Ovary (tissue), 9 donors: ENCODE measurements around the gene RMI2. TPM values are rescaled to one million over a fixed set of nuclear protein-coding genes. Genes with fewer than 3 reads are reported as not detected.

Source experiments
- DNase-seq, 5 donors: peaks; one replicate each; pipeline ENCODE4 v3.0.0-alpha.2; 2019 to 2020
- H3K27ac ChIP-seq, 2 donors: fragments of 200-600 bp; one replicate each; pipeline versions ENCODE4 v1.5.1 to v1.8.0; 2019 to 2022
- H3K27me3 ChIP-seq: fragments of 200-600 bp; one replicate; pipeline ENCODE4 v1.8.0; 2022
- H3K36me3 ChIP-seq: fragments of 200-600 bp; sonication (generic); one replicate; pipeline ENCODE4 v1.5.1; 2019
- H3K4me1 ChIP-seq: one replicate; pipeline ENCODE4 v1.8.1; 2013; ENCODE audit warnings: mild to moderate bottlenecking, moderate library complexity; ENCODE audit not compliant: insufficient read depth
- H3K4me3 ChIP-seq: fragments of 200-600 bp; sonication (generic); one replicate; pipeline ENCODE4 v1.5.1; 2017
- H3K9me3 ChIP-seq, 2 donors: fragments of 200-600 bp in 1 of 2; sonication (generic) in 1 of 2; one replicate each; pipeline versions ENCODE4 v1.5.1 to v1.8.1; 2013 to 2019; ENCODE audit warnings: mild to moderate bottlenecking in 1 of 2, moderate library complexity in 1 of 2
- EP300 ChIP-seq: sonication (generic); formaldehyde crosslinking; IDR thresholded peaks from one replicate; pipeline ENCODE4 v1.6.1; 2017; ENCODE audit warnings: antibody characterized with exemption
- POLR2A ChIP-seq: fragments of 450-650 bp; IDR thresholded peaks from one replicate; pipeline ENCODE4 v1.6.1; 2017; ENCODE audit warnings: antibody characterized with exemption, mild to moderate bottlenecking, moderate library complexity
- WGBS, 3 donors: extraction: QIAGEN DNeasy Blood & Tissue Kit in 1 of 3; methylation state at CpG; one replicate each; pipeline versions ENCODE4 v1.1.5 to v1.1.7; 2013 to 2017; 5-methylcytosine and 5-hydroxymethylcytosine counted together
- intact Hi-C, 4 donors: fragments of 100-400 bp; cut with DNase I; formaldehyde crosslinking; loops; one replicate each; pipeline versions ENCODE4 v1.11.0 to v1.15.1; 2022 to 2023
- polyA plus RNA-seq, 2 donors: library from polyadenylated mRNA; stranded (reverse); fragments of 200-250 nt in 1 of 2; fragments of 350-450 nt in 1 of 2; fragmentation: Illumina TruSeq in 1 of 2; extraction: RNeasy Lipid Tissue Mini Kit (QIAGEN cat#74804) in 1 of 2; gene quantifications; one replicate each; pipeline ENCODE4 v1.2.3, GENCODE V29; 2013 to 2014
- total RNA-seq, 7 donors: library from RNA; depleted of rRNA in 2 of 7; stranded (reverse); fragments of >200 nt in 2 of 7; fragmentation: NEBNext Ultra II Directional in 3 of 7; extraction: Animal tissue kit (Norgen Biotek cat#: 25700) in 3 of 7; gene quantifications; one replicate each; pipeline versions ENCODE4 v1.1.0 to v1.2.4, GENCODE V29; 2016 to 2023
- TF ChIP-seq, protein P1 (sequence below), 3 donors: fragments of 450-650 bp in 2 of 3; fragments of 200-600 bp in 1 of 3; IDR thresholded peaks; one replicate each; pipeline versions ENCODE4 v1.5.1 to v1.8.0; 2016 to 2022; ENCODE audit warnings: antibody characterized with exemption in 3 of 3, mild to moderate bottlenecking in 1 of 3
- donor health status: DM: no; HTN: no; CAD: no; lungs with moderate emphysema.
- donor health status: DM: no; HTN: no; CAD: no.
- donor health status: Bipolar disorder and iron deficiency.
- donor health status: DM: yes; HTN: yes; CAD: no.
- donor health status: DM: no; HTN: no; CAD: no.
- donor health status: DM: yes; HTN: yes; CAD: no.

RMI2 gene
- total and polyA plus RNA-seq, 9 donors, result 1.6 to 6.7 (median 3.2) TPM

DNA sequence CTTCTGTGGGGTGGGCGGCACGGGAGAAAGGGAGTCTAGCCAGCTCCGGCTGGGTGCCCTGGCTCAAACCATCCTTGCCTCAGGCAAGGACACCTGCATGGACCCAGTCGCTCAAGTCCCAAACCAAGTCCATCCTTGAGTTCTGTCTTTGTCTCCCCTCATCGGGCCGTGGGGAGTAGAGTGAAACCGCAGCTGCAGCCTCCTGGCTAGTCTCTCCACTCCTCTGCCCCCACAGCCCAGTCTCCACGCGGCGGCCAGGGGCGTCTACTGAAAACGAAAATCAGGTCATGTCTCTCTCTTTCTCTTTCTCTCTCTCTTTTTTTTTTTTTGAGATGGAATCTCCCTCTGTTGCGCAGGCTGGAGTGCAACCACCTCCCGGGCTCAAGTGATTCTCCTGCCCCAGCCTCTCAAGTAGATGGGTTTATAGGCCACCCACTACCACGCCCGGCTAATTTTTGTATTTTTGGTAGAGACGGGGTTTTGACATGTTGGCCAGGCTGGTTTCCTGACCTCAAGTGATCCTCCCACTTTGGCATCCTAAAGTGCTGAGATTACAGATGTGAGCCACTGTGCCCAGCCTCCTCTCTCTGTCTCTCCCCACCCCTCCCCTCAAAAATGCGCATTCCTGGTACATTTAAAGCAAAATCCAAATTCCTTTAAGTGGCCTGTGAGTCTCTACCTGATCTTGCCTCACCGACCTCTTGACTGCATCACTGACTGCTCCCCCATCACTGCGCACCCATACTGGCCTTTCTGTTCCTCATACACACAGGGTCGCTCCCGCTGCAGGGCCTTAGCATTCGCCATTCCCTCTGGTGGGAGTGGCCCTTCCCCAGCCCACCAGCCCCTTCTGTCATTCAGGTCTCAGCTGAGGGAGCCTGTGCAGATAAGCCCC lies 17.7 kb upstream of the RMI2 start:
- H3K4me3 ChIP-seq, result no peak overlapping the region
- DNase-seq, result peak in 2 of 5 donors; percentile 49 to 55
- no peaks in the 10 kb centered on the region for H3K27me3 ChIP-seq
- peak overlapping the region in 1 of 2 donors; percentile 23 for H3K27ac ChIP-seq
- H3K4me1 ChIP-seq, result peaks cover 6% of the 10 kb centered on the region
- TF ChIP-seq EP300 (no peak), POLR2A (no peak)
- TF ChIP-seq, protein P1, sequence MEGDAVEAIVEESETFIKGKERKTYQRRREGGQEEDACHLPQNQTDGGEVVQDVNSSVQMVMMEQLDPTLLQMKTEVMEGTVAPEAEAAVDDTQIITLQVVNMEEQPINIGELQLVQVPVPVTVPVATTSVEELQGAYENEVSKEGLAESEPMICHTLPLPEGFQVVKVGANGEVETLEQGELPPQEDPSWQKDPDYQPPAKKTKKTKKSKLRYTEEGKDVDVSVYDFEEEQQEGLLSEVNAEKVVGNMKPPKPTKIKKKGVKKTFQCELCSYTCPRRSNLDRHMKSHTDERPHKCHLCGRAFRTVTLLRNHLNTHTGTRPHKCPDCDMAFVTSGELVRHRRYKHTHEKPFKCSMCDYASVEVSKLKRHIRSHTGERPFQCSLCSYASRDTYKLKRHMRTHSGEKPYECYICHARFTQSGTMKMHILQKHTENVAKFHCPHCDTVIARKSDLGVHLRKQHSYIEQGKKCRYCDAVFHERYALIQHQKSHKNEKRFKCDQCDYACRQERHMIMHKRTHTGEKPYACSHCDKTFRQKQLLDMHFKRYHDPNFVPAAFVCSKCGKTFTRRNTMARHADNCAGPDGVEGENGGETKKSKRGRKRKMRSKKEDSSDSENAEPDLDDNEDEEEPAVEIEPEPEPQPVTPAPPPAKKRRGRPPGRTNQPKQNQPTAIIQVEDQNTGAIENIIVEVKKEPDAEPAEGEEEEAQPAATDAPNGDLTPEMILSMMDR (IDR thresholded peaks at IDR 0.05), result no peak
- intact Hi-C loops, result no loop called here
- H3K9me3 ChIP-seq, result no peaks in the 10 kb centered on the region
- 57 to 65% (median 59%) methylated on average over 23 of the region's 23 CpGs for WGBS, 3 donors
- H3K36me3 ChIP-seq, result no peaks in the 10 kb centered on the region

DNA sequence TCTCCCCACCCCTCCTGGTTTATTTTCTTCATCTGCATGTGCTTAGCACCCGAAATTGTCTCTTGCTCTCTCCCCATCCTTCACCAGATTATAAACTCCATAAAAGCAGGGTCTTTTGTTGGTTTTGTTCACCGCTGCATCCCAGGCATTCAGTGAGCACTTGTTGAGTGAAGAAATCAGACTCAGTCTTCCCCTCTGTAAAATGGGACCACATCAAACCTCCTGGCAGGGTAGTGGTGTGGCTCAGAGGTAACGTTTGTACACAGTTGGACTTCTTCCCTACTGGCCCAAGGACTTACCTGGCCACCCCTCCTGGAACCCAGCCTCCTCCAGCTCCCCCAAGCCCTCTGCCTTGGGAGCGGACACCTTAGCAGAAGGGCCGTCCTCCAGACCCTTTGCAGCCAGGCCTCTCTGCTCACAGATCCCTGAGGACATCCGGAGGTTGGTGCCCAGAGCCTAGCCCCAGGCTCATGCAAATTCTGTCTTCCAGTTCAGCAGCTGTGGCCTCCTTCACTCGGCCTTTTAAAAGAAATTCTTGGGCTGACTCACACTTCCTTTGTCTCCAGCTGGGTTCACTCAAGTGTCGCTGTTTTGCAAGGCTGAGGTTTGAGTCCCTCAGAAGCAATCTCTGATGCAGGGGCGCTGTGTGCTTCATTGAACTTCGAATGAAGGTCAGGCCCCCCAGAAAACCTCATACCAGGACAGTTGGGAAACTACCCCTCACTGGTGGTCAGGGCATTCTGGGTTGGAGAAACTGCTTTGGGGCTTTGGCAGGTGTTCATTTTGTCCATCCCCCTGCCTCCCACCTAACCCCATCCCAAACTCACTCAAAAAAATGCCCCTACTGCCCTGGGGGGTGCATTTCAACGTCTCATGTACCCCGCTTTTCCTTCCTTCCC lies 16.8 kb upstream of the RMI2 start:
- WGBS, 3 donors, result 15 to 19% (median 18%) methylated on average over 12 of the region's 12 CpGs

DNA sequence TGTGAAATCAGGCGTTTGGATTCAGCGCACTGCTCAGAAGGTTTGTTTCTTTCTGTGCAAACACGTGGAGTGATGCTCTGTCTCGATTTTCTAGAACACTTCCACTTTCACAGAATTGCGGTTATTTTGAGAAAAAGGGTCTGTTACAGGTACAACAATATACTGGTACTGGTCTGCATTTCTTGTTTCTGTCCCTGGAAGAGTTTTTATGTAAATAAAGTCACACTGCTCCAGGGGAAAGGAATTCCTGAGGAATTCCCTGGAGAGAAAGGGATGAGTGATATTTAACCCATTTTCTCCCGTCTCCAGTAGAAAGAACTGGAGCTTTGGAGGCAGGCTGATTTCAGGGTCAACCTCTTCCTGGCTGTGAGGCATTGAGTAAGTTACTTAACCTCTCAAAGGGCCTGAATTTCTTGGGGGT lies 16.2 kb upstream of the RMI2 start:
- no peak for TF ChIP-seq EP300
- TF ChIP-seq, protein P1 (IDR thresholded peaks at IDR 0.05), result no peak
- TF ChIP-seq POLR2A, result no peak
- Histone ChIP-seq H3K9me3 (no peaks in the 10 kb centered on the region), H3K27me3 (no peaks in the 10 kb centered on the region), H3K4me3 (no peak overlapping the region), H3K36me3 (no peaks in the 10 kb centered on the region), H3K27ac (no peak overlapping the region), H3K4me1 (peaks cover 6% of the 10 kb centered on the region)
- no peak for DNase-seq
- intact Hi-C loops, result no loop called here
- WGBS, 3 donors, result 3 to 10% (median 5%) methylated on average over 6 of the region's 6 CpGs

More for the DNA sequence above, 16.8 kb upstream of the RMI2 start:
- no peaks in the 10 kb centered on the region for H3K9me3 ChIP-seq
- peak; percentile 79 to 93 (median 87) for DNase-seq
- peaks cover 6% of the 10 kb centered on the region for H3K4me1 ChIP-seq
- intact Hi-C loops, result no loop called here
- no peaks in the 10 kb centered on the region for H3K36me3 ChIP-seq
- H3K27me3 ChIP-seq, result no peaks in the 10 kb centered on the region
- peak overlapping the region in 1 of 2 donors; percentile 23 for H3K27ac ChIP-seq
- no peak for TF ChIP-seq POLR2A
- no peak for TF ChIP-seq EP300
- TF ChIP-seq, protein P1 (IDR thresholded peaks at IDR 0.05), result no peak
- H3K4me3 ChIP-seq, result no peak overlapping the region

DNA sequence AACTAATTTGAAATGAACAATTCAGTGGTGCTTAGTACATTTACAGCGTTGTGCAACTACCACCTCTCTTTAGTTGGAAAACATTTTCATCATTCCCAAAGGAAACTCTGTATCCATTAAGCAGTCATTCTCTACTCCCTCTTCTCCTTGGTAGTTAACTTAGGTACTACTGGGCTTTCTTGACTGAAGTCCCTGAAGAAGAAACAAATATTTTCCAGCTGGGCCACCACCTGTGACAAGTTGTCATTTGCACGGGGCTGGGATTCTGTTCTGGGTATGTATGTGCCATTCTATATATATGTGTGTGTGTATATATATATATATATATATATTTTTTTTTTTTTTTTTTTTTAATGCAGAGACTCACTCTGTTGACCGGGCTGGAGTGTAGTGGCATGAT lies 15.4 kb upstream of the RMI2 start:
- H3K36me3 ChIP-seq, result no peaks in the 10 kb centered on the region
- H3K9me3 ChIP-seq, result no peaks in the 10 kb centered on the region
- H3K4me1 ChIP-seq, result peaks cover 6% of the 10 kb centered on the region
- intact Hi-C loops, result no loop called here
- no peak for DNase-seq
- WGBS, 3 donors, result 63 to 78% (median 71%) methylated on average over 3 of the region's 3 CpGs
- no peaks in the 10 kb centered on the region for H3K27me3 ChIP-seq
- H3K27ac ChIP-seq, result peak overlapping the region in 1 of 2 donors; percentile 21
- no peak overlapping the region for H3K4me3 ChIP-seq
- TF ChIP-seq, protein P1 (IDR thresholded peaks at IDR 0.05), result no peak
- TF ChIP-seq POLR2A (no peak), EP300 (no peak)
